ENCODE results near the gene DMPK. TPM values are rescaled to one million over a fixed set of nuclear protein-coding genes. Genes with fewer than 3 reads are reported as not detected.
"Not testable (repeated sequence)": the region's sequence is repeated elsewhere in the genome, so short reads cannot be mapped to it uniquely, and the experiment has no call there.

DMPK gene
- total RNA-seq, 4 donors from 2014 or later, result 19.1 to 237 (median 69.2) TPM

DNA sequence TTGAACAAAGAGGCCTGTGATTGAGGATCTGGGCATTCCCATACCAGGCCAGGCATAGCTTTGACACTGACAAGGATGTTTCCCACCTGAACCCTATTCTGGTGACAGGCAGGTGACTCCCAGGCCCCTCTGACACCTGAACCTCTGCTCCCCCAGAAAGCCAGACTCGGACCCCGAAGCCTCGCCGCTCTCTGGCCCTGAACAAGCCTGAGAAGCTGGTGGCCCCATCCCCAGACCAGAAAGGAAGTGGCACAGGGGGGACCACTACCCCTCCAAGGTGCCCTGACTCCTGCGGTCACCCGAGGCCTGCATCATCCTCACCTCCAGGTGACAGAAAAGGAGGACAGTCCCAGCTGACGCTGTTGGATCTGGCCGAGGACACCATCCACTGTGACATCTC lies 28.0 kb downstream of the DMPK start:
- in situ Hi-C loops (cut with MboI; ENCODE audit: low pct_ligation_motif_present in 1 of 4, low pct_unique_long_range_greater_than_20kb in 1 of 4, low sequenced_read_pairs in 3 of 4) (no loop called here), intact Hi-C loops (cut with DNase I; ENCODE audit: low total_unique reads) (no loop called here)
- no peaks in the 10 kb centered on the region for H3K27me3 ChIP-seq
- 96% methylated on average over 6 of the region's 8 CpGs; no CpG with 5 or more reads in 1 of the 2 donors for WGBS, 2 donors (ENCODE audit: low coverage in 1 of 2)
- no peak overlapping the region for H3K27ac ChIP-seq
- no peaks in the 10 kb centered on the region for H3K36me3 ChIP-seq
- H3K9me3 ChIP-seq, result no peaks in the 10 kb centered on the region
- TF ChIP-seq POLR2AphosphoS5 (IDR thresholded peaks at IDR 0.05) (no peak), POLR2A (IDR thresholded peaks at IDR 0.05) (no peak), EP300 (IDR thresholded peaks at IDR 0.05; ENCODE audit: low read depth) (no peak)
- TF ChIP-seq, protein P1, sequence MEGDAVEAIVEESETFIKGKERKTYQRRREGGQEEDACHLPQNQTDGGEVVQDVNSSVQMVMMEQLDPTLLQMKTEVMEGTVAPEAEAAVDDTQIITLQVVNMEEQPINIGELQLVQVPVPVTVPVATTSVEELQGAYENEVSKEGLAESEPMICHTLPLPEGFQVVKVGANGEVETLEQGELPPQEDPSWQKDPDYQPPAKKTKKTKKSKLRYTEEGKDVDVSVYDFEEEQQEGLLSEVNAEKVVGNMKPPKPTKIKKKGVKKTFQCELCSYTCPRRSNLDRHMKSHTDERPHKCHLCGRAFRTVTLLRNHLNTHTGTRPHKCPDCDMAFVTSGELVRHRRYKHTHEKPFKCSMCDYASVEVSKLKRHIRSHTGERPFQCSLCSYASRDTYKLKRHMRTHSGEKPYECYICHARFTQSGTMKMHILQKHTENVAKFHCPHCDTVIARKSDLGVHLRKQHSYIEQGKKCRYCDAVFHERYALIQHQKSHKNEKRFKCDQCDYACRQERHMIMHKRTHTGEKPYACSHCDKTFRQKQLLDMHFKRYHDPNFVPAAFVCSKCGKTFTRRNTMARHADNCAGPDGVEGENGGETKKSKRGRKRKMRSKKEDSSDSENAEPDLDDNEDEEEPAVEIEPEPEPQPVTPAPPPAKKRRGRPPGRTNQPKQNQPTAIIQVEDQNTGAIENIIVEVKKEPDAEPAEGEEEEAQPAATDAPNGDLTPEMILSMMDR (IDR thresholded peaks at IDR 0.05), result no peak
- H3K4me3 ChIP-seq, result no peak overlapping the region
- no peak for DNase-seq
- no peaks in the 10 kb centered on the region for H3K4me1 ChIP-seq

DNA sequence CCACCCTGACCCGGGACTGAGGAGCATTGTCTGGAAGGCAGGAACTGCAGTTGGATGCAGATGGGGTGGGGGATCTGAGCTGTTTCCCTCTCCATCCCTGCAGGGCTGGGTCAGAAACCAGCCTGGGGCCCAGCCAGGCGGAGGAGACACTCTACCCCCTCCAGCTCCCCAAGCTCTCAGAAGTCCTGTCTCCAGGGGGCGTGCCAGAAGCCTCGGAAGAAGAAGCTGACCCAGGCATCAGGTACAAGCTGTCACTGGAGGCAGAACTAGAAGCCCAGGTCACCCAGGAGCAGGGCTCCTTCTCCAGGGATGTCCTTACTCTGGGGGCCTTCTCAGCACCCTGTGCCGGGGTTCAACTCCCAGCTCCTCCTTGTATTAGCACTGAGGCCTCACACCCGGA lies 28.7 kb downstream of the DMPK start:
- Histone ChIP-seq H3K36me3 (no peaks in the 10 kb centered on the region), H3K27ac (no peak overlapping the region), H3K9me3 (no peaks in the 10 kb centered on the region), H3K4me3 (no peak overlapping the region), H3K27me3 (no peaks in the 10 kb centered on the region), H3K4me1 (no peaks in the 10 kb centered on the region)
- no peak for DNase-seq
- WGBS, 2 donors (ENCODE audit: low coverage in 1 of 2), result 80% methylated on average over 6 of the region's 6 CpGs; no CpG with 5 or more reads in 1 of the 2 donors
- intact Hi-C loops (cut with DNase I; ENCODE audit: low total_unique reads), result no loop called here
- TF ChIP-seq POLR2AphosphoS5 (IDR thresholded peaks at IDR 0.05) (no peak), EP300 (IDR thresholded peaks at IDR 0.05; ENCODE audit: low read depth) (no peak), POLR2A (IDR thresholded peaks at IDR 0.05) (no peak)
- TF ChIP-seq, protein P1 (IDR thresholded peaks at IDR 0.05), result no peak
- in situ Hi-C loops (cut with MboI; ENCODE audit: low pct_ligation_motif_present in 1 of 4, low pct_unique_long_range_greater_than_20kb in 1 of 4, low sequenced_read_pairs in 3 of 4), result no loop called here

DNA sequence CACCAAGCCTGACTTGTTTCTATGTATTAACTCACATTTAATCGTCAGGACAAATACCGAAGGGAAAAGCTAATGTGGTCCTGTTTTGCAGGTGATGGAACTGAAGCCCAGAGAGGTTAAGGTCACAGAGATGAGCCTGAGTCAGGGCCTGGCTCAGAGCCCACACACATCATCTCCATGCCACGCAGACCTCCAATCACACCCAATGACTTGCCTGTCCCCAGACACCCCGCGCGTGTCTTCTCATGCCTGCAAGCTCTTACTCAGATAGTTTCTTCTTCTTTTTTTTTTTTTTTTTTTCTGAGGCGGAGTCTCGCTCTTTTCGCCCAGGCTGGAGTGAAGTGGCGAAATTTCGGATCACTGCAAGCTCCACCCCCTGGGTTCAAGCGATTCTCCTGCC lies 29.7 kb downstream of the DMPK start:
- Histone ChIP-seq H3K27ac (no peak overlapping the region), H3K9me3 (no peaks in the 10 kb centered on the region), H3K4me3 (no peak overlapping the region), H3K4me1 (no peaks in the 10 kb centered on the region), H3K36me3 (no peaks in the 10 kb centered on the region), H3K27me3 (no peaks in the 10 kb centered on the region)
- TF ChIP-seq POLR2A (IDR thresholded peaks at IDR 0.05) (no peak), POLR2AphosphoS5 (IDR thresholded peaks at IDR 0.05) (no peak), EP300 (IDR thresholded peaks at IDR 0.05; ENCODE audit: low read depth) (no peak)
- TF ChIP-seq, protein P1 (IDR thresholded peaks at IDR 0.05), result no peak
- WGBS, 2 donors (ENCODE audit: low coverage in 1 of 2), result 83 to 95% methylated on average over 5 to 12 of the region's 12 CpGs
- intact Hi-C loops (cut with DNase I; ENCODE audit: low total_unique reads) (no loop called here), in situ Hi-C loops (cut with MboI; ENCODE audit: low pct_ligation_motif_present in 1 of 4, low pct_unique_long_range_greater_than_20kb in 1 of 4, low sequenced_read_pairs in 3 of 4) (no loop called here)
- no peak for DNase-seq

DNA sequence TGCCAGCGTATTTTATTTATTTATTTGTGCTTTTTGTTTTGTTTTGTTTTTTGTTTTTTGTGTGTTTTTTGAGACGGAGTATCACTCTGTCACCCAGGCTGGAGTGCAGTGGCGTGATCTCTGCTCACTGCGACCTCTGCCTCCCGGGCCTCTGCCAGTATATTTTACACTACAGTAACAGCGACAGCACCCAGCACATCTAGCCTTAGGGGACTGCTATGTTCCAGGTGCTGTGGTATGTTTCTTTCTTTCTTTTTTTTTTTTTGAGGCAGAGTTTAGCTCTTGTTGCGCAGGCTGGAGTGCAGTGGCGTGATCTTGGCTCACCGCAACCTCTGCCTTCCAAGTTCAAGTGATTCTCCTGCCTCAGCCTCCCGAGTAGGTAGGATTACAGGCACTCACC lies 30.8 kb downstream of the DMPK start:
- WGBS, 2 donors (ENCODE audit: low coverage in 1 of 2), result 88 to 89% methylated on average over 10 of the region's 10 CpGs
- intact Hi-C loops (cut with DNase I; ENCODE audit: low total_unique reads); H3K27ac ChIP-seq; in situ Hi-C loops (cut with MboI; ENCODE audit: low pct_ligation_motif_present in 1 of 4, low pct_unique_long_range_greater_than_20kb in 1 of 4, low sequenced_read_pairs in 3 of 4); H3K27me3 ChIP-seq; H3K4me3 ChIP-seq; H3K36me3 ChIP-seq; H3K4me1 ChIP-seq; H3K9me3 ChIP-seq; DNase-seq: not testable (repeated sequence)

DNA sequence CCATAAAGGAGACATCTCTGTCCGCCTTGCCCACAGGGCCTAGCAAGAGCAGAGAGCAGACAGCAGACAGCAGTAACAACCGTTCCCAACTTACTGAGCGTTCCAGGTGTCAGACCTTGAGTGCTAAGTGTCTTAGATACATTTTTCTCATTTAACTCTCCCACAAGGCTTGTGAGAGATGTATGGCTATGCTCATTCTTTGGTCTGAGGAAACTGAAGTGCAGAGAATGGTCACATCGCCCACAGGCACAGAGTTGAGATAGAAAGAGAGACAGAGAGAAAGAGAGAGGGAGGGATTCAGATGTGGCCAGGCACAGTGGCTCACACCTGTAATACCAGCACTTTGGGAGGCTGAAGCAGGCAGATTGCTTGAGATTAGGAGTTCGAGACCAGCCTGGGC lies 34.8 kb downstream of the DMPK start:
- intact Hi-C loops (cut with DNase I; ENCODE audit: low total_unique reads), result no loop called here
- WGBS, 2 donors (ENCODE audit: low coverage in 1 of 2), result 58 to 73% methylated on average over 3 to 5 of the region's 5 CpGs
- no peak for DNase-seq
- TF ChIP-seq POLR2AphosphoS5 (IDR thresholded peaks at IDR 0.05) (no peak), POLR2A (IDR thresholded peaks at IDR 0.05) (no peak), EP300 (IDR thresholded peaks at IDR 0.05; ENCODE audit: low read depth) (no peak)
- TF ChIP-seq, protein P1 (IDR thresholded peaks at IDR 0.05), result no peak
- Histone ChIP-seq H3K27ac (no peak overlapping the region), H3K4me1 (no peaks in the 10 kb centered on the region), H3K36me3 (no peaks in the 10 kb centered on the region), H3K9me3 (no peaks in the 10 kb centered on the region), H3K27me3 (no peaks in the 10 kb centered on the region), H3K4me3 (no peak overlapping the region)
- in situ Hi-C loops (cut with MboI; ENCODE audit: low pct_ligation_motif_present in 1 of 4, low pct_unique_long_range_greater_than_20kb in 1 of 4, low sequenced_read_pairs in 3 of 4), result no loop called here

All from transverse colon (tissue), 4 donors.